ENCODE results near the gene TUFT1. TPM values are rescaled to one million over a fixed set of nuclear protein-coding genes. Genes with fewer than 3 reads are reported as not detected.

TUFT1 gene
- total and polyA plus RNA-seq, 2 of the 4 experiments (the other 2 are of a cell fraction), result 21.2 to 30.3 TPM

GRCh38 chr1:151510020-151510405 is 30.1 kb upstream of the TUFT1 start:
- Histone ChIP-seq H3K9me3 (ENCODE audit: control insufficient read depth, insufficient read depth, low read length) (no peaks in the 10 kb centered on the region), H2AFZ (replicated peaks; ENCODE audit: low read length, poor library complexity) (peak overlapping the region; percentile 35), H4K5ac (ENCODE audit: low read depth, low read length) (no peak overlapping the region), H3K4ac (ENCODE audit: low read depth, low read length) (no peak overlapping the region), H3K9ac (ENCODE audit: low read depth, low read length) (no peak overlapping the region), H3K23ac (ENCODE audit: low read depth, low read length) (no peak overlapping the region), H3K4me2 (ENCODE audit: low read depth, low read length) (no peak overlapping the region), H3K36me3 (ENCODE audit: control insufficient read depth, insufficient read depth, low read length) (no peaks in the 10 kb centered on the region), H4K20me1 (ENCODE audit: insufficient read depth, low read length) (no peaks in the 10 kb centered on the region), H4K91ac (ENCODE audit: insufficient read depth, low read depth, low read length) (no peak overlapping the region), H3K18ac (ENCODE audit: low read depth, low read length) (no peak overlapping the region), H3K9me1 (ENCODE audit: insufficient read depth, low read length) (0 out of 2 replicates have a peak, but pooled peaks cover 3% of the 10 kb centered on the region), H2AK9ac (replicated peaks; ENCODE audit: low read depth, low read length, poor library complexity) (no peak overlapping the region), H2BK20ac (ENCODE audit: low read depth, low read length) (no peak overlapping the region), H3K56ac (ENCODE audit: extremely low read depth, insufficient read depth, low read length) (no peak overlapping the region), H3K27ac (ENCODE audit: insufficient read depth, low read length) (no peak overlapping the region), H2BK5ac (ENCODE audit: low read depth, low read length, poor library complexity, severe bottlenecking) (no peak overlapping the region), H3K79me1 (ENCODE audit: low read depth in 1 of 2, low read length in 2 of 2) (no peaks in the 10 kb centered on the region), H2AK5ac (ENCODE audit: low read depth, low read length) (no peak overlapping the region), H3K14ac (replicated peaks; ENCODE audit: low read depth, low read length) (no peak overlapping the region), H3K4me3 (ENCODE audit: insufficient read depth, low read depth, low read length) (no peak overlapping the region), H2BK120ac (ENCODE audit: low read depth, low read length) (no peak overlapping the region), H3K4me1 (ENCODE audit: control insufficient read depth, insufficient read depth, low read length) (peaks cover 4% of the 10 kb centered on the region), H3K27me3 (ENCODE audit: control insufficient read depth, insufficient read depth, low read length) (peaks cover 33% of the 10 kb centered on the region), H2BK15ac (ENCODE audit: low read depth, low read length) (no peak overlapping the region), H4K8ac (ENCODE audit: low read depth in 2 of 2, low read length in 2 of 2) (no peak overlapping the region)
- CTCF ChIA-PET, result no interaction called here
- DNase-seq, result no peak
- dilution Hi-C loops (cut with HindIII; ENCODE audit: low sequenced_read_pairs, unreplicated experiment) (no loop called here), in situ Hi-C loops (cut with MboI; ENCODE audit: low sequenced_read_pairs) (no loop called here), intact Hi-C loops (cut with micrococcal nuclease) (loop anchor here (5.0 kb wide), 1 partner anchor 38 kb away; no protein-coding TSS in a partner anchor)
- no peak for TF ChIP-seq RAD21 (IDR thresholded peaks at IDR 0.05; ENCODE audit: low read length)
- TF ChIP-seq MXI1 (IDR thresholded peaks at IDR 0.05; ENCODE audit: borderline replicate concordance, low read depth, low read length), result no peak
- TF ChIP-seq FOS (IDR thresholded peaks at IDR 0.05; ENCODE audit: low read depth, low read length), result no peak
- TF ChIP-seq ELK1 (IDR thresholded peaks at IDR 0.05; ENCODE audit: borderline replicate concordance, low read depth, low read length), result no peak
- no peak for TF ChIP-seq CEBPB (IDR thresholded peaks at IDR 0.05; ENCODE audit: low read depth, low read length)
- no peak for TF ChIP-seq SMC3 (IDR thresholded peaks at IDR 0.05; ENCODE audit: low read depth, low read length)
- no peak for TF ChIP-seq POLR2A (IDR thresholded peaks at IDR 0.05; ENCODE audit: low read depth, low read length)
- no peak for TF ChIP-seq RCOR1 (IDR thresholded peaks at IDR 0.05; ENCODE audit: insufficient replicate concordance, low read length)
- no peak for TF ChIP-seq USF2 (IDR thresholded peaks at IDR 0.05; ENCODE audit: low read depth, low read length)
- TF ChIP-seq CHD1 (IDR thresholded peaks at IDR 0.05; ENCODE audit: low read depth, low read length), result no peak
- TF ChIP-seq NFE2L2 (IDR thresholded peaks at IDR 0.05; ENCODE audit: low read depth, low read length), result no peak
- no peak for TF ChIP-seq BHLHE40 (IDR thresholded peaks at IDR 0.05; ENCODE audit: low read depth, low read length)
- no peak for TF ChIP-seq MAZ (IDR thresholded peaks at IDR 0.05; ENCODE audit: borderline replicate concordance, low read depth, low read length)
- TF ChIP-seq CTCF (conservative IDR thresholded peaks at IDR 0.05; ENCODE audit: low read depth, low read length), result no peak
- WGBS, 2 experiments (ENCODE audit: extremely low coverage in 2 of 2, insufficient read length in 1 of 2), result no CpG with 5 or more reads among the region's 9 CpGs
- no peak for ATAC-seq (ENCODE audit: low read depth)
- POLR2A ChIA-PET (ENCODE audit: unreplicated experiment), result no interaction called here
- BruUV-seq (replicated peaks), result no TSS peak
